ENCODE results near the gene OSBPL2. TPM values are rescaled to one million over a fixed set of nuclear protein-coding genes. Genes with fewer than 3 reads are reported as not detected.

OSBPL2 gene
- total RNA-seq, 1 donor from 2014 or later = 55.3 TPM

- intact Hi-C loops (cut with micrococcal nuclease) = no loop called here
- DNase-seq = no peak
Observed at GRCh38 chr20:62202083-62202395, 36.3 kb upstream of the OSBPL2 start.

GRCh38 chr20:62202676-62203377, 35.5 kb upstream of the OSBPL2 start:
- Histone ChIP-seq H3K36me3 (peaks cover 56% of the 10 kb centered on the region), H3K4me3 (no peak overlapping the region), H3K27me3 (ENCODE audit: low read depth) (no peaks in the 10 kb centered on the region), H3K27ac (replicated peaks) (no peak overlapping the region), H3K9me3 (replicated peaks) (no peaks in the 10 kb centered on the region), H3K4me1 (peaks cover 3% of the 10 kb centered on the region)
- intact Hi-C loops (cut with micrococcal nuclease) = no loop called here
- DNase-seq = no peak
- no peak for TF ChIP-seq CTCF (IDR thresholded peaks at IDR 0.05; ENCODE audit: borderline replicate concordance)

More at GRCh38 chr20:62202083-62202395, 36.3 kb upstream of the OSBPL2 start:
- no peaks in the 10 kb centered on the region for H3K27me3 ChIP-seq (ENCODE audit: low read depth)
- TF ChIP-seq CTCF (IDR thresholded peaks at IDR 0.05; ENCODE audit: borderline replicate concordance) = no peak
- no peak overlapping the region for H3K4me3 ChIP-seq
- peaks cover 64% of the 10 kb centered on the region for H3K36me3 ChIP-seq
- H3K9me3 ChIP-seq (replicated peaks) = no peaks in the 10 kb centered on the region
- no peak overlapping the region for H3K27ac ChIP-seq (replicated peaks)
- no peaks in the 10 kb centered on the region for H3K4me1 ChIP-seq

GRCh38 chr20:62203378-62204030, 34.8 kb upstream of the OSBPL2 start:
- no peak overlapping the region for H3K27ac ChIP-seq (replicated peaks)
- no peaks in the 10 kb centered on the region for H3K9me3 ChIP-seq (replicated peaks)
- intact Hi-C loops (cut with micrococcal nuclease) = no loop called here
- DNase-seq = no peak
- peaks cover 50% of the 10 kb centered on the region for H3K36me3 ChIP-seq
- peaks cover 3% of the 10 kb centered on the region for H3K4me1 ChIP-seq
- no peak overlapping the region for H3K4me3 ChIP-seq
- no peaks in the 10 kb centered on the region for H3K27me3 ChIP-seq (ENCODE audit: low read depth)
- TF ChIP-seq CTCF (IDR thresholded peaks at IDR 0.05; ENCODE audit: borderline replicate concordance) = no peak

GRCh38 chr20:62205618-62206387, 32.5 kb upstream of the OSBPL2 start:
- peaks cover 3% of the 10 kb centered on the region for H3K4me1 ChIP-seq
- H3K27me3 ChIP-seq (ENCODE audit: low read depth) = peaks cover 12% of the 10 kb centered on the region
- H3K4me3 ChIP-seq = no peak overlapping the region
- no peak overlapping the region for H3K27ac ChIP-seq (replicated peaks)
- no peaks in the 10 kb centered on the region for H3K9me3 ChIP-seq (replicated peaks)
- intact Hi-C loops (cut with micrococcal nuclease) = no loop called here
- DNase-seq = no peak
- TF ChIP-seq CTCF (IDR thresholded peaks at IDR 0.05; ENCODE audit: borderline replicate concordance) = no peak
- peaks cover 27% of the 10 kb centered on the region for H3K36me3 ChIP-seq

GRCh38 chr20:62206388-62206775, 31.9 kb upstream of the OSBPL2 start:
- Histone ChIP-seq H3K4me1 (peaks cover 3% of the 10 kb centered on the region), H3K27me3 (ENCODE audit: low read depth) (peaks cover 18% of the 10 kb centered on the region), H3K9me3 (replicated peaks) (no peaks in the 10 kb centered on the region), H3K36me3 (peaks cover 21% of the 10 kb centered on the region), H3K4me3 (no peak overlapping the region), H3K27ac (replicated peaks) (no peak overlapping the region)
- intact Hi-C loops (cut with micrococcal nuclease) = no loop called here
- no peak for TF ChIP-seq CTCF (IDR thresholded peaks at IDR 0.05; ENCODE audit: borderline replicate concordance)
- DNase-seq = no peak

Measured in left ventricle myocardium inferior (tissue), 1 donor.